Endothelial cell of umbilical vein (primary cell): ENCODE results near the gene LYRM1. TPM values are rescaled to one million over a fixed set of nuclear protein-coding genes. Genes with fewer than 3 reads are reported as not detected.

Experiments
- BruUV-seq: library from RNA; stranded (reverse); fragments of 400-500 nt; replicated peaks from 2 replicates; lab custom pipeline; 2021; lab: Mats Ljungman, UMichigan
- CTCF ChIA-PET: fragments of 300-600, 350-600 bp; sonication (Branson Sonifier 250); formaldehyde crosslinking; loops from one replicate; lab custom pipeline; 2021; ENCODE audit warnings: antibody characterized with exemption, inconsistent platforms; lab: Charles Lee
- POLR2A ChIA-PET: fragments of 300-600, 350-600 bp; sonication (Branson Sonifier 250); formaldehyde crosslinking; loops from one replicate; lab custom pipeline; 2021; ENCODE audit warnings: antibody characterized with exemption, inconsistent platforms; lab: Charles Lee
- DNase-seq: peaks from one replicate; pipeline ENCODE4 v3.0.0-alpha.2; 2011; ENCODE audit warnings: low read depth, low spot score
- FAIRE-seq: peaks from 2 replicates; lab custom pipeline; 2011; peaks lifted over from hg19 to GRCh38; lab: Jason Lieb, UNC
- H2AFZ ChIP-seq: 2 replicates; pipeline ENCODE4 v1.6.0; 2012; ENCODE audit warnings: low read depth, low read length, control low read depth, inconsistent platforms
- H3K27ac ChIP-seq: 2 replicates; pipeline ENCODE4 v1.5.1; 2011; ENCODE audit warnings: low read depth, mild to moderate bottlenecking, control low read depth, low read length, moderate library complexity; ENCODE audit not compliant: insufficient read depth
- H3K27me3 ChIP-seq, 2 experiments: 2 replicates each; pipeline versions ENCODE4 v1.6.0 to v1.6.1; 2011; ENCODE audit warnings: low read length in 2 of 2, mixed read lengths in 1 of 2; ENCODE audit not compliant: control insufficient read depth in 2 of 2, insufficient read depth in 2 of 2
- H3K36me3 ChIP-seq, 2 experiments: 2 replicates in 1 of 2; 3 replicates in 1 of 2; pipeline ENCODE4 v1.5.1; 2011; ENCODE audit warnings: low read length in 2 of 2, mild to moderate bottlenecking in 1 of 2, moderate library complexity in 1 of 2; ENCODE audit not compliant: control insufficient read depth in 2 of 2, insufficient read depth in 2 of 2; ENCODE audit errors: extremely low read depth in 1 of 2
- H3K4me1 ChIP-seq: 3 replicates; pipeline ENCODE4 v1.5.1; 2011; ENCODE audit warnings: mild to moderate bottlenecking, low read length; ENCODE audit not compliant: control insufficient read depth, insufficient read depth; ENCODE audit errors: extremely low read depth
- H3K4me2 ChIP-seq: 2 replicates; pipeline ENCODE4 v1.6.1; 2011; ENCODE audit warnings: low read length, control low read depth, mixed read lengths; ENCODE audit not compliant: insufficient read depth
- H3K4me3 ChIP-seq, 3 experiments: fragments of 200-600 bp in 1 of 3; sonication (generic), shearing (Covaris generic) in 1 of 3; replicated peaks in 1 of 3; 2 replicates each; pipeline ENCODE4 v1.5.1; 2011 to 2016; ENCODE audit warnings: control low read depth in 3 of 3, low read length in 3 of 3, mild to moderate bottlenecking in 2 of 3, inconsistent platforms in 1 of 3, low read depth in 1 of 3, moderate library complexity in 1 of 3; ENCODE audit not compliant: insufficient read depth in 1 of 3
- H3K79me2 ChIP-seq: 2 replicates; pipeline ENCODE4 v1.6.0; 2012; ENCODE audit warnings: low read length, inconsistent platforms; ENCODE audit not compliant: control insufficient read depth, insufficient read depth
- H3K9ac ChIP-seq: replicated peaks from 2 replicates; pipeline ENCODE3; 2011; ENCODE audit warnings: low read length, control low read depth; ENCODE audit not compliant: insufficient read depth; ENCODE audit errors: extremely low read depth
- H3K9me1 ChIP-seq: replicated peaks from 3 replicates; pipeline ENCODE4 v1.6.0; 2011; ENCODE audit warnings: mild to moderate bottlenecking, low read length; ENCODE audit not compliant: control insufficient read depth, insufficient read depth; ENCODE audit errors: extremely low read depth
- H3K9me3 ChIP-seq: replicated peaks from 2 replicates; pipeline ENCODE4 v1.5.1; 2012; ENCODE audit warnings: low read length, inconsistent platforms; ENCODE audit not compliant: control insufficient read depth, insufficient read depth
- H4K20me1 ChIP-seq: replicated peaks from 2 replicates; pipeline ENCODE3; 2011; ENCODE audit warnings: mild to moderate bottlenecking, low read length; ENCODE audit not compliant: control insufficient read depth, insufficient read depth; ENCODE audit errors: extremely low read depth
- EZH2 ChIP-seq: IDR thresholded peaks from 2 replicates; pipeline ENCODE4 v1.6.1; 2012; ENCODE audit warnings: borderline replicate concordance, low read depth, mild to moderate bottlenecking, moderate library complexity, low read length, inconsistent platforms; ENCODE audit not compliant: severe bottlenecking
- FOS ChIP-seq: IDR thresholded peaks from 2 replicates; pipeline ENCODE4 v1.6.1; 2011; ENCODE audit warnings: mild to moderate bottlenecking, low read length, moderate library complexity, borderline replicate concordance; ENCODE audit not compliant: insufficient read depth
- GATA2 ChIP-seq: IDR thresholded peaks from 2 replicates; pipeline ENCODE4 v1.7.0; 2011; ENCODE audit warnings: low read depth, mild to moderate bottlenecking, moderate library complexity, mixed read lengths, low read length; ENCODE audit not compliant: insufficient read length, insufficient read depth
- JUN ChIP-seq: IDR thresholded peaks from 2 replicates; pipeline ENCODE4 v1.6.1; 2011; ENCODE audit warnings: borderline replicate concordance, low read depth; ENCODE audit not compliant: insufficient read length, insufficient read depth
- MYC ChIP-seq: IDR thresholded peaks from one replicate; pipeline ENCODE4 v1.6.1; 2011; ENCODE audit warnings: mild to moderate bottlenecking, low read depth, low read length
- POLR2A ChIP-seq: IDR thresholded peaks from 2 replicates; pipeline ENCODE4 v1.6.1; 2012; ENCODE audit warnings: low read depth, mild to moderate bottlenecking, control low read depth, low read length
- POLR2AphosphoS5 ChIP-seq: IDR thresholded peaks from 2 replicates; pipeline ENCODE4 v1.6.1; 2012; ENCODE audit warnings: low read depth, mild to moderate bottlenecking, control low read depth, low read length, moderate library complexity; ENCODE audit not compliant: insufficient read depth
- dilution Hi-C: fragments of 300-500 bp; cut with MboI; formaldehyde crosslinking; loops from one replicate; pipeline ENCODE4 v1.15.0; 2019; ENCODE audit warnings: low sequenced_read_pairs; ENCODE audit not compliant: extremely low pct_ligation_motif_present
- intact Hi-C: fragments of 100-400 bp; cut with micrococcal nuclease; formaldehyde crosslinking; loops from one replicate; pipeline ENCODE4 v1.10.0; 2022
- polyA plus RNA-seq, 4 experiments: library from polyadenylated mRNA; depleted of rRNA in 3 of 4; stranded (reverse) in 3 of 4; unstranded in 1 of 4; fragments of >200 nt; gene quantifications; 2 replicates each; pipeline versions ENCODE4 v1.2.1 to v1.2.3, GENCODE V29; 2011 to 2012; ENCODE audit warnings: missing spikeins in 1 of 4
- total RNA-seq: library from RNA; stranded (reverse); gene quantifications from 2 replicates; pipeline ENCODE4 v1.2.3, GENCODE V29; 2021
- TF ChIP-seq, protein P1 (sequence below): IDR thresholded peaks from 2 replicates; pipeline ENCODE4 v1.6.1; 2011; ENCODE audit not compliant: insufficient read depth, insufficient read length
- TF ChIP-seq, protein P2 (sequence below), 2 donors: IDR thresholded peaks; 1 replicate in 1 of 2; 2 replicates in 1 of 2; pipeline ENCODE4 v1.5.1; 2011; ENCODE audit warnings: low read length in 2 of 2, mild to moderate bottlenecking in 2 of 2, moderate library complexity in 2 of 2, control low read depth in 1 of 2, inconsistent platforms in 1 of 2, low read depth in 1 of 2; ENCODE audit not compliant: insufficient read depth in 1 of 2; ENCODE audit errors: extremely low read depth in 1 of 2

The LYRM1 gene
- total and polyA plus RNA-seq, 2 donors (not counting 3 experiments of a cell fraction or from before 2014, with no cell fraction given) = 20.4 to 28.4 TPM

DNA sequence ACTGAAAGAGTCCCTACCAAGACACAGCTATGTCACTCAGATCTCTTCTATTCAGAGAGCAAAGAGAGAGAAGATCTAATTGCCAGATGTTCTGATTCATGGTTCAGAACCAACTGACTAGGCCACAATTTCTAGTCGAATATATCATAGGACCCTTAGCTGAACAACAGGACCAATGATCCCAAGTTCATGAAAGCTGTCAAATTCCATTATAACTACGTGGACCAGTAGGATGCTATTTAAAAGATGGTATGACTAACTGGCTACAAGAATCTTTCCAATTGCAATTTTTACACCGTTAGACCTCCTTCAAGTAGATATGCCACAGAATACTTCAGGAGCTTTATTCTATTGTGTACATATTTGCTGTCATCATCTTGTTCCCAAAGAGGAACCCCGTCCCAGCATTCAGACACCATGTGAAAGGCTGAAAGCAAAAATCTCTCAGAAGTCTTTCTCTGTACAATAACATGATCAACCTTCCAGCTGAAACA is 26.4 kb upstream of the LYRM1 start:
- Histone ChIP-seq H3K4me1 (peaks cover 40% of the 10 kb centered on the region), H3K36me3 (peaks cover 2 to 7% of the 10 kb centered on the region in 2 experiments), H3K4me3 (no peak overlapping the region), H3K4me2 (no peak overlapping the region), H3K9ac (no peak overlapping the region), H4K20me1 (peaks cover 5% of the 10 kb centered on the region), H3K9me3 (no peaks in the 10 kb centered on the region), H3K79me2 (peaks cover 92% of the 10 kb centered on the region), H2AFZ (no peak overlapping the region), H3K9me1 (no peaks in the 10 kb centered on the region), H3K27ac (no peak overlapping the region), H3K27me3 (no peaks in the 10 kb centered on the region)
- DNase-seq (no peak), FAIRE-seq (no peak)
- intact Hi-C loops = no loop called here
- no TSS peak for BruUV-seq
- TF ChIP-seq, protein P1, sequence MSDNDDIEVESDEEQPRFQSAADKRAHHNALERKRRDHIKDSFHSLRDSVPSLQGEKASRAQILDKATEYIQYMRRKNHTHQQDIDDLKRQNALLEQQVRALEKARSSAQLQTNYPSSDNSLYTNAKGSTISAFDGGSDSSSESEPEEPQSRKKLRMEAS = no peak
- TF ChIP-seq MYC (no peak), JUN (no peak), FOS (no peak), POLR2A (no peak), GATA2 (no peak), POLR2AphosphoS5 (no peak), EZH2 (no peak)
- TF ChIP-seq, protein P2, sequence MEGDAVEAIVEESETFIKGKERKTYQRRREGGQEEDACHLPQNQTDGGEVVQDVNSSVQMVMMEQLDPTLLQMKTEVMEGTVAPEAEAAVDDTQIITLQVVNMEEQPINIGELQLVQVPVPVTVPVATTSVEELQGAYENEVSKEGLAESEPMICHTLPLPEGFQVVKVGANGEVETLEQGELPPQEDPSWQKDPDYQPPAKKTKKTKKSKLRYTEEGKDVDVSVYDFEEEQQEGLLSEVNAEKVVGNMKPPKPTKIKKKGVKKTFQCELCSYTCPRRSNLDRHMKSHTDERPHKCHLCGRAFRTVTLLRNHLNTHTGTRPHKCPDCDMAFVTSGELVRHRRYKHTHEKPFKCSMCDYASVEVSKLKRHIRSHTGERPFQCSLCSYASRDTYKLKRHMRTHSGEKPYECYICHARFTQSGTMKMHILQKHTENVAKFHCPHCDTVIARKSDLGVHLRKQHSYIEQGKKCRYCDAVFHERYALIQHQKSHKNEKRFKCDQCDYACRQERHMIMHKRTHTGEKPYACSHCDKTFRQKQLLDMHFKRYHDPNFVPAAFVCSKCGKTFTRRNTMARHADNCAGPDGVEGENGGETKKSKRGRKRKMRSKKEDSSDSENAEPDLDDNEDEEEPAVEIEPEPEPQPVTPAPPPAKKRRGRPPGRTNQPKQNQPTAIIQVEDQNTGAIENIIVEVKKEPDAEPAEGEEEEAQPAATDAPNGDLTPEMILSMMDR (IDR thresholded peaks at IDR 0.05; ENCODE audit: extremely low read depth in 1 of 2, insufficient read depth in 1 of 2, low read depth in 1 of 2, low read length in 2 of 2) = no peak
- POLR2A ChIA-PET = no interaction called here
- dilution Hi-C loops = no loop called here
- CTCF ChIA-PET = interaction anchor here (0.9 to 2.0 kb wide), 5 partner anchors 8 to 24 kb away, joined by 3 to 9 read pairs (median 4); no protein-coding TSS in a partner anchor
